Measurements from ENCODE around the gene KCND3. TPM values are rescaled to one million over a fixed set of nuclear protein-coding genes. Genes with fewer than 3 reads are reported as not detected.

Gene KCND3
- total RNA-seq, 1 experiment from 2014 or later, result 0.15 TPM

DNA sequence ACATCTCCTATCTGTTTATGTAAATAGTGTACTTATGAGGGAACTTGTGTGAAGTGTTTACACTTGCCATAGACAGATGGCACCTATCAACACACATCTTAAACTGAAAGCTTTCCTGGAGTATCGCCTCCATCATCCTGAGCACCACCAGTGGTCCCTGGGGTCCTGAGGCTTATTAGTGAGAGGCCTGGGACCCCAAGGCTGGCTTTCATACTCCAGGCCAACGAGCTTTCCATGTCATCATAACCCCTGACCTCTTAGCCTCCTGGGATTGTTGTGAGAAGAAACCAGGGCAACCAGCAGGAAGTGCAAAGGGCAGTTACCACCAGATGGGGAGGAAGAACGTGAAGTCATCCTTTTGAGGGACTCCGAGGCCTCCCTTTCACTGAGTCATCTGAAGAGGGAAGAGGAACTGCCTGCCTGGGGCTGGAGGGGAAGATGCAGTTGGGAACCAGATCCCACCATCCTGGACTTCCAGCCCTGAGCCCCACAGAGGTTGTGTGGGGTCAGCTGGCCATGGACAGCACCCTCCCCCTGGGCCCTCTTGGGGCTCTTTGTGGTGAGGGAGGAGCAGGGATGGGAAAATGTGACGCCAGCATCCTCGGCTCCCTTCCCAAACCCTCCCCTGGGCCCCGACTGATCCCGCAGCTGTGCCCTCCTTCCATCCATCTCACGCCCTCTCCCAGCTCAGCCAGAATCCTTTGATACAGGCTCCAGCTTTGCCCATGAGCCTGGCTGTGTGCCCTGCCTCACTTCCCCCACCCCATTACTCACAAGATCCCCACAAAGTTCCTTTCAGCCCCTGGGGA lies 256.1 kb downstream of the KCND3 start:
- Histone ChIP-seq H4K8ac (replicated peaks; ENCODE audit: insufficient read length, low read depth, low read length) (no peak overlapping the region), H3K9ac (ENCODE audit: extremely low read depth, insufficient read length, low read length) (no peak overlapping the region), H3K4me1 (ENCODE audit: insufficient read depth, low read length) (peaks cover 20% of the 10 kb centered on the region), H3K14ac (ENCODE audit: insufficient read depth, low read length) (no peak overlapping the region), H3K56ac (ENCODE audit: insufficient read length, low read depth, low read length) (no peak overlapping the region), H2BK12ac (ENCODE audit: insufficient read length, low read depth, low read length) (no peak overlapping the region), H2BK15ac (ENCODE audit: low read depth, low read length) (no peak overlapping the region), H3K27me3 (ENCODE audit: insufficient read depth, low read length) (no peaks in the 10 kb centered on the region), H4K5ac (ENCODE audit: insufficient read length, low read depth, low read length) (no peak overlapping the region), H2AK5ac (ENCODE audit: insufficient read length, low read length) (no peak overlapping the region), H3K9me3 (ENCODE audit: control insufficient read depth, low read depth, low read length) (no peaks in the 10 kb centered on the region), H3K27ac (ENCODE audit: insufficient read length, low read depth, low read length) (no peak overlapping the region), H2BK20ac (ENCODE audit: low read depth, low read length, poor library complexity, severe bottlenecking) (no peak overlapping the region), H3K23me2 (ENCODE audit: insufficient read length, low read depth, low read length, poor library complexity, severe bottlenecking) (peaks cover 10% of the 10 kb centered on the region), H4K20me1 (ENCODE audit: control insufficient read depth, insufficient read depth, insufficient read length) (no peaks in the 10 kb centered on the region), H3K18ac (ENCODE audit: insufficient read length, low read depth, low read length) (no peak overlapping the region), H2BK120ac (ENCODE audit: low read depth, low read length, poor library complexity, severe bottlenecking) (no peak overlapping the region), H4K91ac (ENCODE audit: insufficient read length, low read depth, low read length) (no peak overlapping the region), H3K4ac (ENCODE audit: low read depth, low read length) (no peak overlapping the region), H3T11ph (ENCODE audit: low read length) (no peak overlapping the region), H3K23ac (ENCODE audit: insufficient read length, low read depth, low read length) (no peak overlapping the region), H2BK5ac (ENCODE audit: insufficient read length, low read length) (no peak overlapping the region), H2AFZ (ENCODE audit: low read length) (no peak overlapping the region), H3K79me1 (ENCODE audit: insufficient read depth, low read depth, low read length, poor library complexity, severe bottlenecking) (peaks cover 2% of the 10 kb centered on the region), H3K4me2 (ENCODE audit: insufficient read depth, insufficient read length, low read length) (no peak overlapping the region), H3K79me2 (ENCODE audit: insufficient read depth, low read length) (no peaks in the 10 kb centered on the region; the same call in 1 of the 2 replicates)
- Mint-ChIP-seq H3K4me1 (peaks cover 13 to 19% of the 10 kb centered on the region in 2 experiments), H3K9me3 (no peaks in the 10 kb centered on the region), H3K27me3 (ENCODE audit: low read depth) (peaks cover 2% of the 10 kb centered on the region; the same call in 1 of the 2 replicates), H3K27ac (peak overlapping the region in 2 of 3 experiments; percentile 27 to 96; a peak in 1 of 7 replicates), H3K36me3 (ENCODE audit: insufficient read depth in 1 of 3, low read depth in 3 of 3) (no peaks in the 10 kb centered on the region; a peak in 1 of 7 replicates), H3K4me3 (no peak overlapping the region)
- TF ChIP-seq, protein P1, sequence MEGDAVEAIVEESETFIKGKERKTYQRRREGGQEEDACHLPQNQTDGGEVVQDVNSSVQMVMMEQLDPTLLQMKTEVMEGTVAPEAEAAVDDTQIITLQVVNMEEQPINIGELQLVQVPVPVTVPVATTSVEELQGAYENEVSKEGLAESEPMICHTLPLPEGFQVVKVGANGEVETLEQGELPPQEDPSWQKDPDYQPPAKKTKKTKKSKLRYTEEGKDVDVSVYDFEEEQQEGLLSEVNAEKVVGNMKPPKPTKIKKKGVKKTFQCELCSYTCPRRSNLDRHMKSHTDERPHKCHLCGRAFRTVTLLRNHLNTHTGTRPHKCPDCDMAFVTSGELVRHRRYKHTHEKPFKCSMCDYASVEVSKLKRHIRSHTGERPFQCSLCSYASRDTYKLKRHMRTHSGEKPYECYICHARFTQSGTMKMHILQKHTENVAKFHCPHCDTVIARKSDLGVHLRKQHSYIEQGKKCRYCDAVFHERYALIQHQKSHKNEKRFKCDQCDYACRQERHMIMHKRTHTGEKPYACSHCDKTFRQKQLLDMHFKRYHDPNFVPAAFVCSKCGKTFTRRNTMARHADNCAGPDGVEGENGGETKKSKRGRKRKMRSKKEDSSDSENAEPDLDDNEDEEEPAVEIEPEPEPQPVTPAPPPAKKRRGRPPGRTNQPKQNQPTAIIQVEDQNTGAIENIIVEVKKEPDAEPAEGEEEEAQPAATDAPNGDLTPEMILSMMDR (conservative IDR thresholded peaks at IDR 0.05), result no peak
- DNase-seq, result no peak
- WGBS (ENCODE audit: extremely low coverage, insufficient read length, low lambda C conversion rate), result no CpG with 5 or more reads among the region's 9 CpGs

Measured in H9 (cell line).